ENCODE measurements around the gene NDUFAB1. TPM values are rescaled to one million over a fixed set of nuclear protein-coding genes. Genes with fewer than 3 reads are reported as not detected.
"Not testable (repeated sequence)": the region's sequence is repeated elsewhere in the genome, so short reads cannot be mapped to it uniquely, and the experiment has no call there.

Gene NDUFAB1
- total RNA-seq, 4 donors from 2014 or later = 29.0 to 88.9 (median 73.4) TPM

DNA sequence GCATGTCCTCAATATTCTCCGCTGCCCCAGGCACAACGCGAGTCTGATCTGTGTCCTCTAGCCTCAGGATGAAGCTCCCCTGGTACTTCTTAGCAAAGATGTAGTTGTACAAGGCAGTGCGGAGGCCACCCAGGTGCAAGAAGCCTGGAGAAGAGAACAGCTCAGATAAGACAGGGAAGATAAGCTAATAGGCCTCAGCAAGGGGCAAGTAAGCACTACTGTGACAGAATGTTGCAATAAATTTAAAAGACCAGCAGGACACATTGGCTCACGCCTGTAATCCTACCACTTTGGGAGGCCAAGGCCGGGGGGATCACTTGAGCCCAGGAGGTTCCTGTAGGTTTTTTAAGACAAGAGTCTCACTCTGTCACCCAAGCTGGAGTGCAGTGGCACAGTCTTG lies 44.0 kb downstream of the NDUFAB1 start:
- no peak for DNase-seq (ENCODE audit: low spot score in 2 of 2)
- Histone ChIP-seq H3K9me3 (no peaks in the 10 kb centered on the region), H3K4me3 (no peak overlapping the region), H3K27me3 (no peaks in the 10 kb centered on the region), H3K4me1 (peaks cover 7% of the 10 kb centered on the region), H3K27ac (no peak overlapping the region), H3K36me3 (peaks cover 53% of the 10 kb centered on the region)
- 82% methylated on average over 6 of the region's 6 CpGs for WGBS
- TF ChIP-seq, protein P1, sequence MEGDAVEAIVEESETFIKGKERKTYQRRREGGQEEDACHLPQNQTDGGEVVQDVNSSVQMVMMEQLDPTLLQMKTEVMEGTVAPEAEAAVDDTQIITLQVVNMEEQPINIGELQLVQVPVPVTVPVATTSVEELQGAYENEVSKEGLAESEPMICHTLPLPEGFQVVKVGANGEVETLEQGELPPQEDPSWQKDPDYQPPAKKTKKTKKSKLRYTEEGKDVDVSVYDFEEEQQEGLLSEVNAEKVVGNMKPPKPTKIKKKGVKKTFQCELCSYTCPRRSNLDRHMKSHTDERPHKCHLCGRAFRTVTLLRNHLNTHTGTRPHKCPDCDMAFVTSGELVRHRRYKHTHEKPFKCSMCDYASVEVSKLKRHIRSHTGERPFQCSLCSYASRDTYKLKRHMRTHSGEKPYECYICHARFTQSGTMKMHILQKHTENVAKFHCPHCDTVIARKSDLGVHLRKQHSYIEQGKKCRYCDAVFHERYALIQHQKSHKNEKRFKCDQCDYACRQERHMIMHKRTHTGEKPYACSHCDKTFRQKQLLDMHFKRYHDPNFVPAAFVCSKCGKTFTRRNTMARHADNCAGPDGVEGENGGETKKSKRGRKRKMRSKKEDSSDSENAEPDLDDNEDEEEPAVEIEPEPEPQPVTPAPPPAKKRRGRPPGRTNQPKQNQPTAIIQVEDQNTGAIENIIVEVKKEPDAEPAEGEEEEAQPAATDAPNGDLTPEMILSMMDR (IDR thresholded peaks at IDR 0.05) = no peak
- TF ChIP-seq POLR2AphosphoS5 (IDR thresholded peaks at IDR 0.05) = no peak
- no peak for TF ChIP-seq EP300 (IDR thresholded peaks at IDR 0.05)
- no peak for TF ChIP-seq POLR2A (IDR thresholded peaks at IDR 0.05)

DNA sequence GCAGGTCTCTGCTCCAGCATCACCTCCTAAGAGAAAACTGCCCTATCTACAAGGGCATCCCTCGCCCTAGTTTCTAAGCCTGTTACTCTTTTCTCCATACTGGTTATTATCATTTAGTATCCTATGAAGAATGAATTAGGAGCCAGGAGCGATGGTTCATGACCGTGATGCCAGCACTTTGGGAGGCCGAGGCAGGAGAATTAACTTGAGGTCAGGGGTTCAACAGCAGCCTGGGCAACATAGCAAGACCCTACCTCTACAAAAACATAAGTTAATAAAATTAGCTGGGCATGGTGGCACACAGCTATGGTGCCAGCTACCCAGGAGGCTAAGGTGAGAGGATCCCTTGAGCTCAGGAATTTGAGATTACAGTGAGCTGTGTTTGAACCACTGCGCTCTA lies 46.2 kb downstream of the NDUFAB1 start:
- 95% methylated on average over 5 of the region's 5 CpGs for WGBS
- H3K36me3 ChIP-seq = peaks cover 75% of the 10 kb centered on the region
- H3K4me3 ChIP-seq = no peak overlapping the region
- H3K27me3 ChIP-seq = no peaks in the 10 kb centered on the region
- H3K27ac ChIP-seq = no peak overlapping the region
- no peak for DNase-seq (ENCODE audit: low spot score in 2 of 2)
- H3K9me3 ChIP-seq = no peaks in the 10 kb centered on the region
- no peak for TF ChIP-seq POLR2AphosphoS5 (IDR thresholded peaks at IDR 0.05)
- TF ChIP-seq POLR2A (IDR thresholded peaks at IDR 0.05) = no peak
- TF ChIP-seq, protein P1 (IDR thresholded peaks at IDR 0.05) = no peak
- no peak for TF ChIP-seq EP300 (IDR thresholded peaks at IDR 0.05)
- no peaks in the 10 kb centered on the region for H3K4me1 ChIP-seq

DNA sequence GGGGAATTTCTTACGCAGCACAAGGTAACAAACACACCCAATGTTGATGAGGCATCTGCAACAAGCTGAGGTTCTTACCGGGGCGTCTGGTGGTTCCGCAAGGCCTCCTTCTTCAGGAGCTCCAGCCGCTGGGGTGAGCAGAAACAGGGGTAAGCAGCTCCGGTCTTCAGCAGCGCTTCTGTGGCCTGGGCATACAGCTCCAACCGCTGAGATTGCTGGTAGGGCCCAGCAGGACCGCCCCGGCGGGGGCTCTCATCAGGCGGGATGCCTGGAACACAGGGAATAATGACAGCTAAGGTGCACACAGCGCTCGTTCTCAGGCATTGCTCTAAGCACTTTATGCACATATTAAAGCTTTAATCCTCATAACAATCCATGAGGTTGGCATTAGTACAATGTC lies 51.7 kb downstream of the NDUFAB1 start:
- H3K36me3 ChIP-seq = peaks cover 83% of the 10 kb centered on the region
- DNase-seq (ENCODE audit: low spot score in 2 of 2) = no peak
- H3K9me3 ChIP-seq = no peaks in the 10 kb centered on the region
- H3K27ac ChIP-seq = no peak overlapping the region
- no peaks in the 10 kb centered on the region for H3K4me1 ChIP-seq
- H3K4me3 ChIP-seq = no peak overlapping the region
- TF ChIP-seq, protein P1 (IDR thresholded peaks at IDR 0.05) = no peak
- TF ChIP-seq EP300 (IDR thresholded peaks at IDR 0.05) = no peak
- no peak for TF ChIP-seq POLR2A (IDR thresholded peaks at IDR 0.05)
- no peak for TF ChIP-seq POLR2AphosphoS5 (IDR thresholded peaks at IDR 0.05)
- WGBS = 88% methylated on average over 12 of the region's 14 CpGs
- no peaks in the 10 kb centered on the region for H3K27me3 ChIP-seq

DNA sequence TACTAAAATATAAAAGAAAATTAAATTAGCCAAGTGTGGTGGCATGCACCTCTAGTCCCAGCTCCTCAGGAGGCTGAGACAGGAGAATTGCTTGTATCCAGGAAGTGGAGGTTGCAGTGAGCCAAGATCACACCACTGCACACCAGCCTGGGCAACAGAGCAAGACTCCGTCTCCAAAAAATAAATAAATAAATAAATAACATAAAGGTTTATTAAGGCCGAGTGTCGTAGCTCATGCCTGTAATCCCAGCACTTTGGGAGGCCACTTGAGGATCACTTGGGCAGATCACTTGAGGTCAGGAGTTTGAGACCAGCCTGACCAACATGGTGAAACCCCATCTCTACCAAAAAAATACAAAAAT lies 55.3 kb downstream of the NDUFAB1 start:
- 97% methylated on average over 3 of the region's 3 CpGs for WGBS
- DNase-seq (ENCODE audit: low spot score in 2 of 2); H3K27me3 ChIP-seq; H3K9me3 ChIP-seq; H3K4me1 ChIP-seq; H3K27ac ChIP-seq; H3K4me3 ChIP-seq: not testable (repeated sequence)
- peaks cover 62% of the 10 kb centered on the region for H3K36me3 ChIP-seq

DNA sequence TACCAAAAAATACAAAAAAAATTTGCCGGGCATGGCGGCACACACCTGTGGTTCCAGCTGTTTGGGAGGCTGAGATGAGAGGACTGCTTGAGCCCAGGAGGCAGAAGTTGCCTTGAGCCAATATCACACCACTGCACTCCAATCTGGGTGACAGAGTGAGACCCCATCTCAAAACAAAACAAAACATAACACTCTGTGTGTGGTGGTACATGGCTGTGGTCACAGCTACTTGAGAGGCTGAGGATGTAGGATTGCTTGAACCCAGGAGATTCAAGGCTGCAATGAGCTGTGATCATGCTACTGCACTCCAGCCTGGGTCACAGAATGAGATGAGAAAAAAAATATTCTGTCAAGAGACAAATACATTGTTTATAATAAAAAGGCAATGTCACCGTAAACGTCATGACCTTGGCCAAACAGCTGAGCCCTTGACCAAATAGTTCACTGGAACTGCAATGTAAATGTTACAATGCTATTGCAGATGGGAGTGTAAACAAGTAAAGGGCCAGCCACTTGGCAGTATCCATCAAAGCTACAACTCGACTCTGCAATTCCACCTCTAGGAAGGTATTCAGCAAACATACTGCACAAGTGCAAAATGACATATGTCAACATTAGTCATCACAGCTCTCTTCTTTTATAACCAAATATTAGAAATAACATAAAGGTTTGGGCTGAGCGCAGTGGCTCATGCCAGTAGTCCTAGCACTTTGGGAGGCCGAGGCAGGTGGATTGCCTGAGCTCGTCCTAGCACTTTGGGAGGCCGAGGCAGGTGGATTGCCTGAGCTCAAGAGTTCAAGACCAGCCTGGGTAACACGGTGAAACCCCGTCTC lies 55.9 kb downstream of the NDUFAB1 start:
- no peak for DNase-seq (ENCODE audit: low spot score in 2 of 2)
- Histone ChIP-seq H3K9me3 (no peaks in the 10 kb centered on the region), H3K4me1 (no peaks in the 10 kb centered on the region), H3K4me3 (no peak overlapping the region), H3K27me3 (no peaks in the 10 kb centered on the region), H3K36me3 (peaks cover 62% of the 10 kb centered on the region), H3K27ac (no peak overlapping the region)
- WGBS = 92% methylated on average over 11 of the region's 11 CpGs
- TF ChIP-seq POLR2A (IDR thresholded peaks at IDR 0.05) (no peak), EP300 (IDR thresholded peaks at IDR 0.05) (no peak), POLR2AphosphoS5 (IDR thresholded peaks at IDR 0.05) (no peak)
- TF ChIP-seq, protein P1 (IDR thresholded peaks at IDR 0.05) = no peak
